ENCODE data around the gene TMC5. TPM values are rescaled to one million over a fixed set of nuclear protein-coding genes. Genes with fewer than 3 reads are reported as not detected.
"Not testable (repeated sequence)": the region's sequence is repeated elsewhere in the genome, so short reads cannot be mapped to it uniquely, and the experiment has no call there.

TMC5 gene
- total RNA-seq, 2 donors from 2014 or later = 0.41 to 0.42 TPM

DNA sequence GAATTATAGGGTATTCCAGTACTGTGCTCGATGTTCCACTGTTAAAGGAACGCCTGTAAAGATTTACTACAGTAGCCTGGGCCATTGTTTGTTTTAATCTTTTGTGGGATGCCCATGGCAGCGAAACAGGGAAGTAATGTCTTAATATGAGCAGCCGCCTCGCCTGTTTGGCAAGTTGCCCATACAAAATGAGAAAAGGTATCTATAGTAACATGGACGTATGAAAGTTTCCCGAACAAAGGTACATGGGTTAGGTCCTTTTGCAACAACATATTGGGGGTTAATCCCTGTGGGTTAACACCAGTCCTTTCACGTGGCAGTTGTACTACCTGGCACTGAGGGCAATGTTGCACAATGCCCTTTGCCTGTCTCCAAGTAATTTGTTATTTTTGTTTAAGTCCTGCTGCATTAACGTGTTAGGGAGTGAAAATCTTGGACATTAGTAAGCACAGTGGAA lies 21.1 kb upstream of the TMC5 start:
- ATAC-seq (no peak), DNase-seq (no peak)
- intact Hi-C loops (cut with DNase I) = no loop called here

DNA sequence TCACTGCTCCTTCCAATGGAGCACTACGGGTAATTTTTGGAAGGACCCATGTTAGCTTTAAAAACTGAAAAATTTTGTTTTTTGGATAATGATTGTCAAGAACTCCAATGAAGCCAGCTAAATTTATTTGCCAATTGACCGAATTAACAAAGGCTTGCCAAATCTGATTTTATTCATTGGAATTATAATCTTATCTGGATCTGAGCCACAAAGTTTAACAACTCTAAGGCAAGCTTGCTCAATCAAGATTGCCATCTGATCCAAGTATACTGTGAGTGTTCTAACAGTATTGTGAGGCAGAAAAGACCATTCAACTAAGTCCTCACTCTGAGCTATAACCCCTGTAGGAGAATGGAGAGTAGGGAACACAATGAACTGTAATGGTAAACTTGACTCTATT lies 20.3 kb upstream of the TMC5 start:
- intact Hi-C loops (cut with DNase I); ATAC-seq; DNase-seq: not testable (repeated sequence)

GRCh38 chr16:19400711-19401110 lies 17.0 kb upstream of the TMC5 start:
- ATAC-seq (no peak), DNase-seq (no peak)
- intact Hi-C loops (cut with DNase I) = no loop called here

GRCh38 chr16:19406891-19407491 lies 10.7 kb upstream of the TMC5 start:
- intact Hi-C loops (cut with DNase I) = no loop called here

GRCh38 chr16:19410435-19411171 lies 7.1 kb upstream of the TMC5 start:
- ATAC-seq (peak; percentile 38 to 70), DNase-seq (peak; percentile 36)
- intact Hi-C loops (cut with DNase I) = no loop called here

More at GRCh38 chr16:19406891-19407491, 10.7 kb upstream of the TMC5 start:
- DNase-seq = no peak
- no peak for ATAC-seq

DNA sequence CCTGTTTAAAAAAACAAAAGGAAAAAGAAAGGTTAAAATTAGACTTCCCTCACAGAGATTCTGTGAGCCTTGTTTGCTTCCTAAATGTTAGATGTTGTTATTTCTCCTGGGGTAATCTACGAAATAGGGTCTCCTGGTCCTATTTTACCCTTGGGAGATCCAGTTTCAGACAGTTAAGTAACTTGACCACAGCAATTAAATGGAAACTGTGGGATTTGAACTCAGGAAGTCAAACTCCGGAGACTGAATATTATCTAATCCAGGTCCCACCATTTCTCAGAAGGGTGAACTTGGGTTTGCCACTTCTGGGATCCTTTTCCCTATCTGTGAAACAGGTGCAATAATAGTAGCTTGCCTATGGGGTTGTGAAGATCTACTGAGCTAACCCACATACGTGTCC lies 6.4 kb upstream of the TMC5 start:
- intact Hi-C loops (cut with DNase I) = no loop called here
- DNase-seq = no peak
- ATAC-seq = no peak

DNA sequence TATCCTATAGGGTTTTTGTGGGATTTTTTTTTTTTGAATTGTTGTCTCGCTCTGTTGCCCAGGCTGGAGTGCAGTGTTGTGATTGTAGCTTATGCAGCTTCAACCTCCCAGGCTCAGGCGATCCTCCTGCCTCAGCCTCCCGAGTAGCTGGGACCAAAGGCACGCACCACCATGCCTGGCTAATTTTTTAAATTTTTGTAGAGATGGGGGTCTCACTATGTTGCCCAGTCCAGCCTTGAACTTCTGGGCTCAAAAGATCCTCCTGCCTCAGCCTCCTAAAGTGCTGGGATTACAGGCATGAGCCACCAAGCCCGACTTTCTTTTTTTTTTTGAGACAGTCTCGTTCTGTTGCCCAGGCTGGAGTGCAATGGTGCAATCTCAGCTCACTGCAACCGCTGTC lies 5.6 kb upstream of the TMC5 start:
- ATAC-seq; DNase-seq; intact Hi-C loops (cut with DNase I): not testable (repeated sequence)

GRCh38 chr16:19415461-19415860 lies 2.2 kb upstream of the TMC5 start:
- intact Hi-C loops (cut with DNase I) = no loop called here
- DNase-seq (no peak), ATAC-seq (no peak)

DNA sequence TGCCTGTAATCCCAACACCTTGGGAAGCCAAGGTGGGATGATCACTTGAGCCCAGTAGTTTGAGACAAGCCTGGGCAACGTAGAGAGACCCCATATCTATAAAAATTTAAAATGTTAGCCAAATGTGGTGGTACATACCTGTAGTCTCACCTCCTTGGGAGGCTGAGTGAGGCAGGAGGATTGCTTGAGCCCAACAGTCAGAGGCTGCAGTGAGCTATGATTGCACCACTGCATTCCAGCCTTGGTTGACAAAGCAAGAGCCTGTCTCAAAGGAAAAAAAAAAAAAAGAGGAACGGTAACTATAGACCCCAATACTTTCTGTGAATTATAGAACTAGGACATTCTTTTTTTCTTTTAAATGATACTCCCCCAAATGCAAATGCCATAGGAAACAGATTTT lies 1.8 kb upstream of the TMC5 start:
- intact Hi-C loops (cut with DNase I) = no loop called here
- DNase-seq (no peak), ATAC-seq (no peak)

DNA sequence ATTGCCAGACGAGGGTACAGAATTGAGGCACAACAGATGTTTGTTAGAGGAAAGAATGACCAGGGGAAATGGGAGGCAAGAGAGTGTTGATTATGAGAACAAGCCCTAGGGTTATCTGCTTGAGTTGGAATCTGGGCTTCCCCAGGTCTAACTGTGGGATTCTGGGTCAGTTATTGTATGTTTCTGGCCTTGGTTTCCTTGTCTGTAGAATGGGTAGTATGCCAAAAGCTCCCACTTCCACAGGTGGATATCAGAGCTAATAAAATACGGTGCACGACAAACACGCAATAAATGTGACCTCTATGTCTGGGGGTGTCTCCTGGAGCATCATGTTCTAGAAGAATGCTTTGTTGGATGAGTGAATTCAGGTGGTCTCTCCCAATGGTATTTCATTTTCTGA lies 517 bp downstream of the TMC5 start:
- intact Hi-C loops (cut with DNase I) = no loop called here
- no peak for ATAC-seq
- DNase-seq = no peak

GRCh38 chr16:19419698-19420075 lies 2.0 kb downstream of the TMC5 start:
- no peak for DNase-seq
- intact Hi-C loops (cut with DNase I) = no loop called here
- no peak for ATAC-seq

GRCh38 chr16:19424478-19424877 lies 6.8 kb downstream of the TMC5 start:
- DNase-seq = no peak
- intact Hi-C loops (cut with DNase I) = no loop called here

DNA sequence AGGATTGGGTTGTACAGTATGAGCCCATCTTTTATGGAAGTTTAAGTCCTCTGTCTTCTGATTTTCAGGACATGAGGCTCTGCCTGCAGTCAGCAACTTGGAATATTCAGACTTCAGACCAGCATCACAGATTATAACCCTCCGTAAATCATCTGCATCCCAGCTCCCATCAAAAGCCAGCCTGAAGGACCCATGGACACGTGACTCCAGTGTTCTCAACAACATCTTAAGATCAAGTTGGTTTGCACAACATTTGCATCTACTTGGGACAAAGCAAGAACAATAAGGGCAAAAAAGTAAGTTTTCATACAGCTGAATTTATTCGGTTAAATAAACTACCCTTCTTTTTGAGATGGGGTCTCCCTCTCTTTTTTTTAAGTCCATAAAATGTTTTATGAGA lies 12.7 kb downstream of the TMC5 start:
- intact Hi-C loops (cut with DNase I) = no loop called here
- DNase-seq (no peak), ATAC-seq (no peak)

More at GRCh38 chr16:19424478-19424877, 6.8 kb downstream of the TMC5 start:
- no peak for ATAC-seq

DNA sequence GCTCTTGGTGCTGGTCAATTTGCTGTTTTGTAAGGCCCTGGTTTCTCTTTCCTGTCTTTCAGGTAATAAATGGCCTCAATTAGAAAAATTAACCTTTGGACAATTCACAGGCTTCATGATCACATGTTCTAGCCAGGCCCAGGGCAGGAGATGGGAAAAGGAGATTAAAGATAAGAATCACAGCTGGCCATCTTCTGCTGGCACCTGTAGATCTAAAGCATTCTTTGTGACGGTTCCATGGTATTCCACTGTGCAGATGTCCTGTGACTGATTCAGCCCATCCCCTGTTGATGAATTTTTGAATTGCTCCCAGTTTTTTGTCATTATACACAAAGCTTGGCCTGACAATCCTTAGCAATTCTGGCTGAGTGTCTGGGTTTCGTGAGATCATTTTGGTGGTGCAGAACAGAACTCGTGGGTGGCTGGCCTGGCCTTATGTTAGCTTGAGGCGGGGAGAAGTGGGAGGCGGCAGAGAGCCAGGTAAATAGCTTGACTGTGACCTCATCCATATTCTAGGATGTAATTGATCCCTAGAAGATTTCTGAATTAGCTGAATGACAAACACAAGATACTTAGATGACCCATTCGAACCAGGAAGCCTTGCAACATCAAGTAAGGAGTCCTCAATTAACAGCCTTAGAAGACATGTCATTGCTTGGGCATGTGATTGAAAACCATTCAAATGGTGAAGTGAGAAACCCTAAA lies 14.1 kb downstream of the TMC5 start:
- intact Hi-C loops (cut with DNase I) = no loop called here
- DNase-seq (no peak), ATAC-seq (no peak)

DNA sequence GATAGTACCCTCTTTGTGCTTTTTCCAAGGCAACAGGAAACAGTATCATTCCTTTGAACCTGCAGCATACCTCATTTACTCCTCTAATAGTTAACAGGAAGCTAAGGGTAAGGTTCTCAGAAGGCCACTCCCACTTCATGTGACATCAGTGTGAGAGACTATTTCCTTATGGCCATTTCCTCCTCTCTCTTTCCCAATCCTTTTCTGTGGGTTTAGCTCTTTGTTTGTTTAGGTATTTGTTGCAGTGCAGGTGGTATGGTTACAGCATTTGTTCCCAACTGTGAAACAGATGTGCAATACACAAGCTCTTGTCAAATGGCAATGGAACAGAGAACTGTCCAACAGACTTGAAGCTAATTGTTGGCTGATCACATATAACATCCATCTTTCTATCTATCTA lies 14.7 kb downstream of the TMC5 start:
- ATAC-seq (no peak), DNase-seq (no peak)
- intact Hi-C loops (cut with DNase I) = no loop called here

- intact Hi-C loops (cut with DNase I) = no loop called here
- DNase-seq (no peak), ATAC-seq (no peak)
These were observed 16.9 kb downstream of the TMC5 start for GRCh38 chr16:19434584-19434983.

DNA sequence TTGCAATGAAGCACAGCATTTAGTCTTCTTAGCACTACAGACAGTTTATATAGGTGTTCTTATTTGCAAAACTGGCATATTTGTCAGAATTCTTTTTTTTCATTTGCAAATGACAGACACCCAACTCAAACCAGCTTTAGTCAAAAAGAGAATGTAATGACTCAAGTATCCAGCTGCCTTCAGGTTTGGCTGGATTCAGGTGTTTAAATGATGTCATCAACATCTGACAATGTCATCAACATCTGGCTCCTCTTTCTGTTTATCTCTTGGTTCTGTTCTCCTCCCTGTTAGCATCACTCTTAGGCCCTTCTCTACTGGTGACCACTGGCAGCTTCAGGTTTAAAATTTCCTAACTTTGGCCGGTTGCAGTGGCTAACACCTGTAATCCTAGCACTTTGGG lies 18.9 kb downstream of the TMC5 start:
- ATAC-seq (no peak), DNase-seq (no peak)
- intact Hi-C loops (cut with DNase I) = no loop called here

GRCh38 chr16:19437280-19437679 lies 19.6 kb downstream of the TMC5 start:
- DNase-seq = no peak
- peak in 1 of 2 donors; percentile 49 for ATAC-seq
- intact Hi-C loops (cut with DNase I) = no loop called here

DNA sequence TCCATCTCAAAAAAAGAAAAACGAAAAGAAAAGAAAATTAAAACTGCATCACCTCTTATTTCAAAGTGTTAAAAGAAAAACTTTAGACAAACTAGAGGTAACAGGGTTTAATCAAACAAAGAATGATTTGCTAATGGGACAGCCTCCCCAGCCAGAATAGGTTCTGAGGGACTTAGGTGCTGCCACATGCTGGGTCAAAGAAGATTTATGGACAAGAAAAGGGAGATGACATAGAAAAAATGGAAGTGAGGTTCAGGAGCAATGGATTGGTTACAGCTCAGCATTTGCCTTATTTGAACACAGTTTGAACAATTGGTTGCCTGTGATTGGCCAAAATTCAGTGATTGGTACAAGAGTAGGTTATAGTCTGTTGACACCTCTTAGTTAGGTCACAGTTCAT lies 21.1 kb downstream of the TMC5 start:
- ATAC-seq (no peak), DNase-seq (no peak)
- intact Hi-C loops (cut with DNase I) = no loop called here

DNA sequence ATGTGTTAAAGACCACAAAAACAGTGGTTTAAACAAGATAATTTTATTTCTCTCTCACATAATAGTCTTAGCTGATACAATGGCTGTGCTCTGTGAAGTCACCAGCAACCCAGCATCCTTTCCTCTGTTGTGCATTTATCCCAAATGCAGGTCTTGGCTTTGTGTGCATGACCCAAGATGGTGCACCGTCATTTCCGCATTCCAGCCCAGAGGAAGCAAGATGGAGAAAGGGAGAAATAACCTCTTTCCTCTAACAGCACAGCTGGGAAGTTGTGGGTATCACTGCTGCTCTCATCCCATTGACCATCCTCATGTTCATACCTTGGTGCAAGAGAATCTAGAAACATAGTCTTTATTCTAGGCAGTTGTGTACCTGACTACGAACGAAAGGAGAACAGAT lies 21.8 kb downstream of the TMC5 start:
- no peak for ATAC-seq
- no peak for DNase-seq
- intact Hi-C loops (cut with DNase I) = no loop called here
